ENCODE measurements around the gene ACTR1B. TPM values are rescaled to one million over a fixed set of nuclear protein-coding genes. Genes with fewer than 3 reads are reported as not detected.

The ACTR1B gene
- total and polyA plus RNA-seq, 2 experiments from 2014 or later = 27.2 to 42.5 TPM

GRCh38 chr2:97678298-97678697 is 14.5 kb upstream of the ACTR1B start (continued):
- no peak for TF ChIP-seq ETS1 (IDR thresholded peaks at IDR 0.05)
- TF ChIP-seq STAT1 (IDR thresholded peaks at IDR 0.05; ENCODE audit: unreplicated experiment) = no peak
- no peak for TF ChIP-seq CTCF (conservative IDR thresholded peaks at IDR 0.05; ENCODE audit: low read depth in 2 of 2)
- no peak for TF ChIP-seq POLR2AphosphoS5 (IDR thresholded peaks at IDR 0.05; ENCODE audit: low read depth)
- TF ChIP-seq EZH2 (IDR thresholded peaks at IDR 0.05; ENCODE audit: low read depth, unreplicated experiment) = no peak

- Mint-ChIP-seq H3K4me3 (no peak overlapping the region), H3K27ac (no peak overlapping the region), H3K27me3 (ENCODE audit: insufficient read depth, low read depth, poor library complexity) (peaks cover 9% of the 10 kb centered on the region), H3K36me3 (ENCODE audit: low read depth) (peaks cover 17% of the 10 kb centered on the region; the same call in 2 of the 3 replicates), H3K9me3 (peaks cover 28% of the 10 kb centered on the region), H3K4me1 (peaks cover 9% of the 10 kb centered on the region; the same call in 2 of the 3 replicates)
- TF ChIP-seq NANOG (IDR thresholded peaks at IDR 0.05; ENCODE audit: borderline replicate concordance) (no peak), CREB1 (CRISPR knock-in tag; IDR thresholded peaks at IDR 0.05; ENCODE audit: low read depth) (no peak), REST (IDR thresholded peaks at IDR 0.05; ENCODE audit: unreplicated experiment) (no peak), EZH2phosphoT487 (IDR thresholded peaks at IDR 0.05; ENCODE audit: unreplicated experiment) (no peak), STAT1 (IDR thresholded peaks at IDR 0.05; ENCODE audit: unreplicated experiment) (no peak), JUNB (IDR thresholded peaks at IDR 0.05; ENCODE audit: unreplicated experiment) (no peak), ZNF462 (CRISPR knock-in tag; IDR thresholded peaks at IDR 0.05) (no peak), ETS1 (IDR thresholded peaks at IDR 0.05) (no peak)
- 0 out of 2 replicates have a peak, but pooled peaks cover 4% of the 10 kb centered on the region for H3K9me2 ChIP-seq (ENCODE audit: insufficient read depth)
- no peak overlapping the region for H3K4me3 ChIP-seq
- ATAC-seq = no peak
- H3K4me1 ChIP-seq (ENCODE audit: insufficient read depth) = peaks cover 7% of the 10 kb centered on the region; the same call in 1 of the 2 replicates
- no peaks in the 10 kb centered on the region for H3F3A ChIP-seq (replicated peaks; ENCODE audit: low read depth)
- no peaks in the 10 kb centered on the region for H3K36me3 ChIP-seq (ENCODE audit: insufficient read depth)
- no peak for DNase-seq (ENCODE audit: low spot score)
- no peak overlapping the region for H3K27ac ChIP-seq (ENCODE audit: low read depth)
- H3K4me2 ChIP-seq = no peak overlapping the region
- H4K20me1 ChIP-seq (replicated peaks; ENCODE audit: insufficient read depth) = no peaks in the 10 kb centered on the region
- H3K27me3 ChIP-seq (ENCODE audit: insufficient read depth) = no peaks in the 10 kb centered on the region
- H2AFZ ChIP-seq = no peak overlapping the region
- H3K79me2 ChIP-seq (replicated peaks; ENCODE audit: insufficient read depth) = no peaks in the 10 kb centered on the region
Measured at GRCh38 chr2:97677480-97677879, 13.6 kb upstream of the ACTR1B start.

Data from GM23338 (cell line).